Natural killer cell (primary cell): ENCODE data around the gene CD79A. TPM values are rescaled to one million over a fixed set of nuclear protein-coding genes. Genes with fewer than 3 reads are reported as not detected.

Experiments
- ATAC-seq, 3 donors: fragments of 150-1000 bp in 2 of 3; fragments of 200-7000 bp in 1 of 3; cut with Tn5 transposase; 1 replicate in 1 of 3; 2 replicates in 2 of 3; pipeline ENCODE4 v1.10.0; 2021; ENCODE audit warnings: mild to moderate bottlenecking in 2 of 3, moderate library complexity in 2 of 3
- DNase-seq, 2 donors: peaks; one replicate each; pipeline versions ENCODE4 v3.0.0 to v3.0.0-alpha.2; 2013 to 2021; ENCODE audit warnings: mixed read lengths in 1 of 2
- H3K27ac ChIP-seq: one replicate; pipeline ENCODE4 v1.5.1; 2013; ENCODE audit warnings: mild to moderate bottlenecking, low read length
- H3K27me3 ChIP-seq: one replicate; pipeline ENCODE4 v1.6.1; 2013; ENCODE audit warnings: low read length; ENCODE audit not compliant: control insufficient read depth, insufficient read depth
- H3K36me3 ChIP-seq: one replicate; pipeline ENCODE4 v1.6.1; 2013; ENCODE audit warnings: low read length; ENCODE audit not compliant: control insufficient read depth, insufficient read depth
- H3K4me1 ChIP-seq: one replicate; pipeline ENCODE4 v1.6.1; 2013; ENCODE audit warnings: low read length; ENCODE audit not compliant: control insufficient read depth, insufficient read depth
- H3K4me3 ChIP-seq: one replicate; pipeline ENCODE4 v1.5.1; 2013; ENCODE audit warnings: low read length
- H3K9me3 ChIP-seq: one replicate; pipeline ENCODE4 v1.6.1; 2013; ENCODE audit warnings: low read length; ENCODE audit not compliant: control insufficient read depth, insufficient read depth
- H3K27ac Mint-ChIP-seq, 2 donors: one replicate each; pipeline ENCODE4 v1.8.0; 2022; ENCODE audit warnings: mild to moderate bottlenecking in 2 of 2, mixed read lengths in 2 of 2, moderate library complexity in 1 of 2
- H3K27me3 Mint-ChIP-seq, 2 donors: one replicate each; pipeline ENCODE4 v1.8.0; 2022; ENCODE audit warnings: low read depth in 2 of 2, mixed read lengths in 2 of 2
- H3K36me3 Mint-ChIP-seq: one replicate; pipeline ENCODE4 v1.8.0; 2022; ENCODE audit warnings: mixed read lengths
- H3K4me1 Mint-ChIP-seq, 2 donors: one replicate each; pipeline ENCODE4 v1.8.0; 2022; ENCODE audit warnings: mixed read lengths in 2 of 2
- H3K4me3 Mint-ChIP-seq: one replicate; pipeline ENCODE4 v1.8.0; 2022; ENCODE audit warnings: mild to moderate bottlenecking, moderate library complexity, mixed read lengths
- H3K9me3 Mint-ChIP-seq, 2 donors: one replicate each; pipeline ENCODE4 v1.8.0; 2022; ENCODE audit warnings: mixed read lengths in 2 of 2
- CTCF ChIP-seq: fragments of 200-600 bp; IDR thresholded peaks from one replicate; pipeline ENCODE4 v1.8.0; 2022; ENCODE audit warnings: antibody characterized with exemption
- WGBS: methylation state at CpG from one replicate; pipeline ENCODE4 v1.1.7; 2013; ENCODE audit warnings: missing lambda C conversion rate; ENCODE audit not compliant: insufficient coverage; 5-methylcytosine and 5-hydroxymethylcytosine counted together
- intact Hi-C: fragments of 100-400 bp; cut with micrococcal nuclease; formaldehyde crosslinking; loops from one replicate; pipeline ENCODE4 v1.14.2; 2022
- total RNA-seq, 4 donors: library from RNA; stranded (reverse); fragments of 120-200 nt in 1 of 4; gene quantifications; one replicate each; pipeline versions ENCODE4 v1.2.3 to v1.2.4, GENCODE V29; 2013 to 2022

The CD79A gene
- total RNA-seq, 3 donors from 2014 or later (not counting 1 experiment from before 2014, with no cell fraction given): 5.6 to 35.5 (median 6.0) TPM

GRCh38 chr19:41877916-41878905 is 1.1 kb downstream of the CD79A start:
- Histone ChIP-seq H3K4me3 (peak overlapping the region; percentile 45), H3K9me3 (no peaks in the 10 kb centered on the region), H3K4me1 (peaks cover 90% of the 10 kb centered on the region), H3K36me3 (no peaks in the 10 kb centered on the region), H3K27me3 (no peaks in the 10 kb centered on the region), H3K27ac (peak overlapping the region; percentile 98)
- H3K36me3 Mint-ChIP-seq: no peaks in the 10 kb centered on the region
- intact Hi-C loops: no loop called here
- no peak for TF ChIP-seq CTCF
- H3K27ac Mint-ChIP-seq: peak overlapping the region; percentile 95 to 97
- DNase-seq (peak in 1 of 2 donors; percentile 52), ATAC-seq (no peak)
- no peaks in the 10 kb centered on the region for H3K9me3 Mint-ChIP-seq
- H3K27me3 Mint-ChIP-seq: no peaks in the 10 kb centered on the region
- H3K4me3 Mint-ChIP-seq: no peak overlapping the region
- WGBS: 64% methylated on average over 17 of the region's 17 CpGs
- H3K4me1 Mint-ChIP-seq: peaks cover 31 to 71% of the 10 kb centered on the region in 2 donors

DNA sequence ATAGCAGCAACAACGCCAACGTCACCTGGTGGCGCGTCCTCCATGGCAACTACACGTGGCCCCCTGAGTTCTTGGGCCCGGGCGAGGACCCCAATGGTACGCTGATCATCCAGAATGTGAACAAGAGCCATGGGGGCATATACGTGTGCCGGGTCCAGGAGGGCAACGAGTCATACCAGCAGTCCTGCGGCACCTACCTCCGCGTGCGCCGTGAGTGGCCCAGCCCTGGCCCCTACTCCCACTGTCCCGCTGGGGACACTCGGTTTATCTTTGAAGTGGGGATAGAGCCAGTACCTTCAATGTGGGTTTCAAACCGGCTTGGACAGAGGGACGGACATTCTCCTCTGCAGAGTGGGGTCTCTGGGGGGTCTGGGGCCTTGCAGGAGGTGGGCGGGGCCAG is 2.0 kb downstream of the CD79A start:
- no peak for TF ChIP-seq CTCF
- Histone ChIP-seq H3K27me3 (no peaks in the 10 kb centered on the region), H3K9me3 (no peaks in the 10 kb centered on the region), H3K27ac (peak overlapping the region; percentile 98), H3K4me3 (peak overlapping the region; percentile 45), H3K4me1 (peaks cover 82% of the 10 kb centered on the region), H3K36me3 (no peaks in the 10 kb centered on the region)
- H3K36me3 Mint-ChIP-seq: no peaks in the 10 kb centered on the region
- H3K4me1 Mint-ChIP-seq: peaks cover 28 to 73% of the 10 kb centered on the region in 2 donors
- intact Hi-C loops: no loop called here
- DNase-seq (no peak), ATAC-seq (no peak)
- H3K4me3 Mint-ChIP-seq: no peak overlapping the region
- 95% methylated on average over 21 of the region's 21 CpGs for WGBS
- H3K9me3 Mint-ChIP-seq: no peaks in the 10 kb centered on the region
- H3K27me3 Mint-ChIP-seq: no peaks in the 10 kb centered on the region
- H3K27ac Mint-ChIP-seq: peak overlapping the region in 1 of 2 donors; percentile 95

- H3K36me3 ChIP-seq: peaks cover 2% of the 10 kb centered on the region
- peaks cover 31 to 80% of the 10 kb centered on the region in 2 donors for H3K4me1 Mint-ChIP-seq
- H3K36me3 Mint-ChIP-seq: no peaks in the 10 kb centered on the region
- no peaks in the 10 kb centered on the region for H3K27me3 ChIP-seq
- intact Hi-C loops: no loop called here
- DNase-seq: no peak
- no peak for TF ChIP-seq CTCF
- H3K4me1 ChIP-seq: peaks cover 80% of the 10 kb centered on the region
- no peaks in the 10 kb centered on the region for H3K9me3 Mint-ChIP-seq
- ATAC-seq: no peak
- 91% methylated on average over 7 of the region's 7 CpGs for WGBS
- no peak overlapping the region for H3K27ac ChIP-seq
- H3K27ac Mint-ChIP-seq: peak overlapping the region; percentile 59 to 77
- peak overlapping the region; percentile 65 for H3K4me3 Mint-ChIP-seq
- H3K9me3 ChIP-seq: no peaks in the 10 kb centered on the region
- H3K27me3 Mint-ChIP-seq: no peaks in the 10 kb centered on the region
- no peak overlapping the region for H3K4me3 ChIP-seq
These were observed 2.7 kb downstream of the CD79A start for GRCh38 chr19:41879670-41880328.
